ENCODE data around the gene CCM2.

DNA sequence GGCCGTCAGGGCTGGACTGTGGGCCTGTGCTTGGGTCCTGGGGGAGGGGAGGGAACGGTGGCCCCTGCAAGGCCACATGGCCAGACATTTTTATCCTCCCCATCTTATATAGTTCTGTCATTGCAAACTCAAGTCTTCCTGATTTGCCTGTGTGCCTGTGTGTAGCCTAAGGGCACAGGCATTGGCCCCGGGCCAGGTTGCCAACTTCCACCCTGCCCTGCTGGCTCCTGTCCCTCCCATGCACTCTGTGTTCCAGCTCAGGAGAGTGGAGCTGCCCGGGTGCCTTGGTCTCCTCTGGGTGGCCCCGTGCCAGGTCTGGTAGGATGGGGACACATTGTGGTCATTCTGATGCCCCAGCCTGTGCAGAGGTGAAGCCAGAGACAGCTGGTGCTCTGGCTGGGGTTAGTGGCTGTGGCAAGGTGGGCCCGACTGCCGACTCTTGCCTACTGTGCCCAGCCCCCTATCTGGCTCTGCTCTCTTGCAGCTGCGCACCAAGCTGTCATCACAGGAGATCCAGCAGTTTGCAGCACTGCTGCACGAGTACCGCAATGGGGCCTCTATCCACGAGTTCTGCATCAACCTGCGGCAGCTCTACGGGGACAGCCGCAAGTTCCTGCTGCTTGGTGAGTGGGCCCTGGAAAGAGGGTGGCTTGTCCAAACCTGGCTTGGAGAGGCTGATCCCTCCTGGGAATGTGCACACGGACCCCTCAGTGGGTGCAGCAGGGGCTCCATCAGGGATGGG lies 74.0 kb downstream of the CCM2 start:
- TF ChIP-seq, protein P1, sequence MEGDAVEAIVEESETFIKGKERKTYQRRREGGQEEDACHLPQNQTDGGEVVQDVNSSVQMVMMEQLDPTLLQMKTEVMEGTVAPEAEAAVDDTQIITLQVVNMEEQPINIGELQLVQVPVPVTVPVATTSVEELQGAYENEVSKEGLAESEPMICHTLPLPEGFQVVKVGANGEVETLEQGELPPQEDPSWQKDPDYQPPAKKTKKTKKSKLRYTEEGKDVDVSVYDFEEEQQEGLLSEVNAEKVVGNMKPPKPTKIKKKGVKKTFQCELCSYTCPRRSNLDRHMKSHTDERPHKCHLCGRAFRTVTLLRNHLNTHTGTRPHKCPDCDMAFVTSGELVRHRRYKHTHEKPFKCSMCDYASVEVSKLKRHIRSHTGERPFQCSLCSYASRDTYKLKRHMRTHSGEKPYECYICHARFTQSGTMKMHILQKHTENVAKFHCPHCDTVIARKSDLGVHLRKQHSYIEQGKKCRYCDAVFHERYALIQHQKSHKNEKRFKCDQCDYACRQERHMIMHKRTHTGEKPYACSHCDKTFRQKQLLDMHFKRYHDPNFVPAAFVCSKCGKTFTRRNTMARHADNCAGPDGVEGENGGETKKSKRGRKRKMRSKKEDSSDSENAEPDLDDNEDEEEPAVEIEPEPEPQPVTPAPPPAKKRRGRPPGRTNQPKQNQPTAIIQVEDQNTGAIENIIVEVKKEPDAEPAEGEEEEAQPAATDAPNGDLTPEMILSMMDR (IDR thresholded peaks at IDR 0.05) = no peak
- TF ChIP-seq POLR2A (IDR thresholded peaks at IDR 0.05) (no peak), EP300 (IDR thresholded peaks at IDR 0.05) (no peak)

All from ovary (tissue), 3 donors.